Retinal pigment epithelial cell (primary cell): Measurements from ENCODE around the gene MGMT.

Experiments
- DNase-seq: peaks from one replicate; pipeline ENCODE4 v3.0.0-alpha.2; 2010; ENCODE audit warnings: low read depth
- H3K4me3 ChIP-seq: 2 replicates; pipeline ENCODE4 v1.5.1; 2011; ENCODE audit warnings: mild to moderate bottlenecking, low read length, control low read depth, moderate library complexity
- CTCF ChIP-seq: conservative IDR thresholded peaks from 2 replicates; pipeline ENCODE4 v1.5.1; 2011; ENCODE audit warnings: low read depth, low read length, control low read depth, inconsistent platforms

Gene MGMT

GRCh38 chr10:129766611-129767550, 299.8 kb downstream of the MGMT start:
- no peak for DNase-seq
- no peak overlapping the region for H3K4me3 ChIP-seq
- TF ChIP-seq CTCF = no peak

- TF ChIP-seq CTCF = no peak
- H3K4me3 ChIP-seq = no peak overlapping the region
- no peak for DNase-seq
Observed at GRCh38 chr10:129767751-129768150, 300.7 kb downstream of the MGMT start.

- no peak for TF ChIP-seq CTCF
- H3K4me3 ChIP-seq = no peak overlapping the region
- no peak for DNase-seq
Observed at GRCh38 chr10:129768437-129769355, 301.7 kb downstream of the MGMT start.

- DNase-seq = no peak
- H3K4me3 ChIP-seq = no peak overlapping the region
Observed at GRCh38 chr10:129769381-129770116, 302.5 kb downstream of the MGMT start.

GRCh38 chr10:129770286-129770685, 303.2 kb downstream of the MGMT start:
- no peak for TF ChIP-seq CTCF
- H3K4me3 ChIP-seq = no peak overlapping the region
- no peak for DNase-seq

More at GRCh38 chr10:129769381-129770116, 302.5 kb downstream of the MGMT start:
- no peak for TF ChIP-seq CTCF

- DNase-seq = no peak
- TF ChIP-seq CTCF = no peak
- H3K4me3 ChIP-seq = no peak overlapping the region
Observed at GRCh38 chr10:129771024-129771423, 304.0 kb downstream of the MGMT start.
